ENCODE measurements around the gene PDS5A.
"Not testable (repeated sequence)": the region's sequence is repeated elsewhere in the genome, so short reads cannot be mapped to it uniquely, and the experiment has no call there.

PDS5A gene

DNA sequence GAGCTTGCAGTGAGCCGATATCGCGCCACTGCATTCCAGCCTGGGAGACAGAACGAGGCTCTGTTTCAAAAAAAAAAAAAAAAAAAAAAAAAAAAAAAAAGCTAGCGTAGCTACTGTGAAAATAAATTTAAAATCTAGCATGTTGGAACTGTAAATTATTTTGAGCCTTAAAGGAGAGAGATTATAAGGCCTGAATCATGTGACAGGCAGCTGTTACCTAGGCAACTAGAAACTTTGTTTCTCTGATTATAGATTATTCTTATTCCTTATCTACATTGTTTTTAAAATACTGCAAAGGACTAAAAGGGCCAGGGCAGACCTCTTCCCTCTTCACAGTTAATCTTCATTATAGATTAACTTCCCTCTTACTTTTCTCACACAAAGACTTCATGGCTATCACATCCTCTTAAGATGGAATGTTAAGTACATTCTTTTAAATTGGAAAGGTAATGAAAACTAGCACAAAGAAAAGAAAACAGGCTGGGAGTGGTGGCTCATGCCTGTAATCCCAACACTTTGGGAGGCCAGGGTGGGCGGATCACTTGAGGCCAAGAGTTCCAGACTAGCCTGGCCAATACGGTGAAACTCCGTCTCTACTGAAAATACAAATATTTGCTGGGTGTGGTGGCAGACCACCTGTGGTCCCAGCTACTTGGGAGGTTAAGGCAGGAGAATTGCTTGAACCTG lies 21.1 kb upstream of the PDS5A start:
- H2BK120ac ChIP-seq (ENCODE audit: low read depth, low read length) = no peak overlapping the region
- H3K14ac ChIP-seq (ENCODE audit: low read length) = no peak overlapping the region
- H3K27me3 ChIP-seq (ENCODE audit: control insufficient read depth in 3 of 3, insufficient read depth in 3 of 3, low read depth in 1 of 3, low read length in 3 of 3) = no peaks in the 10 kb centered on the region
- H3K79me1 ChIP-seq (ENCODE audit: low read depth, low read length) = no peaks in the 10 kb centered on the region
- H3K9me3 ChIP-seq (replicated peaks in 1 of 2; ENCODE audit: control insufficient read depth in 2 of 2, insufficient read depth in 1 of 2, low read depth in 1 of 2, low read length in 2 of 2) = no peaks in the 10 kb centered on the region
- H2AFZ ChIP-seq (ENCODE audit: low read length) = no peak overlapping the region
- no peak overlapping the region for H4K8ac ChIP-seq (ENCODE audit: low read depth, low read length)
- no peak overlapping the region for H3K4ac ChIP-seq (ENCODE audit: low read length)
- no peak overlapping the region for H3K4me3 ChIP-seq (ENCODE audit: low read length in 2 of 2)
- no peak overlapping the region for H3K27ac ChIP-seq (replicated peaks; ENCODE audit: low read length)
- no peak overlapping the region for H2AK5ac ChIP-seq (ENCODE audit: low read depth, low read length)
- H3K23ac ChIP-seq (ENCODE audit: low read depth, low read length, poor library complexity) = no peak overlapping the region
- no peak overlapping the region for H2BK5ac ChIP-seq (ENCODE audit: low read length)
- H4K91ac ChIP-seq (ENCODE audit: low read depth, low read length, poor library complexity) = no peak overlapping the region
- no peaks in the 10 kb centered on the region for H3K36me3 ChIP-seq (replicated peaks in 1 of 2; ENCODE audit: control insufficient read depth in 2 of 2, insufficient read depth in 2 of 2, low read length in 2 of 2)
- H2BK12ac ChIP-seq (ENCODE audit: low read length) = no peak overlapping the region
- H3K4me1 ChIP-seq (ENCODE audit: control insufficient read depth in 2 of 2, insufficient read depth in 1 of 2, low read depth in 1 of 2, low read length in 2 of 2) = no peaks in the 10 kb centered on the region
- H3K18ac ChIP-seq (ENCODE audit: low read length) = no peak overlapping the region
- DNase-seq (ENCODE audit: low spot score) = no peak
- H3K4me2 ChIP-seq (ENCODE audit: insufficient read depth, low read length, poor library complexity, severe bottlenecking) = no peak overlapping the region
- WGBS, 2 donors (ENCODE audit: extremely low coverage in 2 of 2, insufficient read length in 2 of 2, insufficient replicate concordance in 1 of 2) = no CpG with 5 or more reads among the region's 8 CpGs
- H3K9ac ChIP-seq (ENCODE audit: low read depth, low read length, poor library complexity) = no peak overlapping the region
- H2BK15ac ChIP-seq (ENCODE audit: low read length) = no peak overlapping the region

DNA sequence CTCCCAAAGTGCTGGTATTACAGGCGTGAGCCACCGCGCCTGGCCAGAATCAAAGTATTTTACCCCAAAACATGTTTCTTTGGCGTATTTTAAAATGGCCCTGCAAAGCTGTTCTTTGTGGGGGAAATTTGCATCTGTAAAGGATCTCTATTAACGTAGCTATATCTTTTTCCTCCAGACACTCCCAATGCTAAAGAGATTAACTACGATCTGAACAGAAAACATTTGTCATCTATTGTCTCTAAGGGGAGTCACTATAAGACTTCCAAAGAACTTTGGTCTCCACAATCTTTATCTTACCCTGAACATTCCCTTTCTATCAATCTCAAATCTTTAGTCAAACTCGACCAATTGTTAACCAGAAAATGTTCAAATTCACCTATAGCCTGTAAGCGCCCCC lies 19.1 kb upstream of the PDS5A start:
- no peak overlapping the region for H3K23ac ChIP-seq (ENCODE audit: low read depth, low read length, poor library complexity)
- no peaks in the 10 kb centered on the region for H3K27me3 ChIP-seq (ENCODE audit: control insufficient read depth in 3 of 3, insufficient read depth in 3 of 3, low read depth in 1 of 3, low read length in 3 of 3)
- no peaks in the 10 kb centered on the region for H3K36me3 ChIP-seq (replicated peaks in 1 of 2; ENCODE audit: control insufficient read depth in 2 of 2, insufficient read depth in 2 of 2, low read length in 2 of 2)
- no peak overlapping the region for H2BK120ac ChIP-seq (ENCODE audit: low read depth, low read length)
- no peaks in the 10 kb centered on the region for H3K79me1 ChIP-seq (ENCODE audit: low read depth, low read length)
- no peak overlapping the region for H2AK5ac ChIP-seq (ENCODE audit: low read depth, low read length)
- no peak overlapping the region for H3K18ac ChIP-seq (ENCODE audit: low read length)
- no peak overlapping the region for H3K27ac ChIP-seq (replicated peaks; ENCODE audit: low read length)
- H3K9me3 ChIP-seq (replicated peaks in 1 of 2; ENCODE audit: control insufficient read depth in 2 of 2, insufficient read depth in 1 of 2, low read depth in 1 of 2, low read length in 2 of 2) = no peaks in the 10 kb centered on the region
- no CpG with 5 or more reads among the region's 8 CpGs for WGBS, 2 donors (ENCODE audit: extremely low coverage in 2 of 2, insufficient read length in 2 of 2, insufficient replicate concordance in 1 of 2)
- H2BK5ac ChIP-seq (ENCODE audit: low read length) = no peak overlapping the region
- no peak overlapping the region for H2BK15ac ChIP-seq (ENCODE audit: low read length)
- no peak for DNase-seq (ENCODE audit: low spot score)
- no peak overlapping the region for H3K4ac ChIP-seq (ENCODE audit: low read length)
- no peak overlapping the region for H3K9ac ChIP-seq (ENCODE audit: low read depth, low read length, poor library complexity)
- H3K4me3 ChIP-seq (ENCODE audit: low read length in 2 of 2) = no peak overlapping the region
- H3K14ac ChIP-seq (ENCODE audit: low read length) = no peak overlapping the region
- no peak overlapping the region for H2BK12ac ChIP-seq (ENCODE audit: low read length)
- no peak overlapping the region for H4K91ac ChIP-seq (ENCODE audit: low read depth, low read length, poor library complexity)
- H4K8ac ChIP-seq (ENCODE audit: low read depth, low read length) = no peak overlapping the region
- no peak overlapping the region for H2AFZ ChIP-seq (ENCODE audit: low read length)
- no peak overlapping the region for H3K4me2 ChIP-seq (ENCODE audit: insufficient read depth, low read length, poor library complexity, severe bottlenecking)
- no peaks in the 10 kb centered on the region for H3K4me1 ChIP-seq (ENCODE audit: control insufficient read depth in 2 of 2, insufficient read depth in 1 of 2, low read depth in 1 of 2, low read length in 2 of 2)

DNA sequence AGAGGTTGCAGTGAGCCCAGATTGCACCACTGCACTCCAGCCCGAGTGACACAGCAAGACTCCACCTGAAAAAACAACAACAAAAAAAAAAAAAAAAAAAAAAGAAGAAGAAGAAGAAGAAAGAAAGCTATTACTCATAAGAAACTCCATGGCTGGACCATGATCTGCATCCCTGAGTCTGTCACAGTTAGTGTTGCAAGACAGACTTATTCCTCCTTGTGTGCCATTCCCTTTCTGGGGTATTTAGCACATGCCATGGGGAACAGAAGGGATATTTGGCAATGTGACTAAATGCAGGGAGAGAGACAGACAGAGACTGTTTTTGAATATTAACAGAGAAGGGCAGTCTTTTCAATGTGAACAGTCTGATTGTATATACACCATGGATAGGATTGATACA lies 16.7 kb upstream of the PDS5A start:
- Histone ChIP-seq H3K14ac (ENCODE audit: low read length) (no peak overlapping the region), H3K4me1 (ENCODE audit: control insufficient read depth in 2 of 2, insufficient read depth in 1 of 2, low read depth in 1 of 2, low read length in 2 of 2) (no peaks in the 10 kb centered on the region), H2BK12ac (ENCODE audit: low read length) (no peak overlapping the region), H3K23ac (ENCODE audit: low read depth, low read length, poor library complexity) (no peak overlapping the region), H3K4me3 (ENCODE audit: low read length in 2 of 2) (no peak overlapping the region), H3K36me3 (replicated peaks in 1 of 2; ENCODE audit: control insufficient read depth in 2 of 2, insufficient read depth in 2 of 2, low read length in 2 of 2) (no peaks in the 10 kb centered on the region), H2AK5ac (ENCODE audit: low read depth, low read length) (no peak overlapping the region), H3K4ac (ENCODE audit: low read length) (no peak overlapping the region), H2BK5ac (ENCODE audit: low read length) (no peak overlapping the region), H3K79me1 (ENCODE audit: low read depth, low read length) (no peaks in the 10 kb centered on the region), H3K9me3 (replicated peaks in 1 of 2; ENCODE audit: control insufficient read depth in 2 of 2, insufficient read depth in 1 of 2, low read depth in 1 of 2, low read length in 2 of 2) (no peaks in the 10 kb centered on the region), H3K9ac (ENCODE audit: low read depth, low read length, poor library complexity) (no peak overlapping the region), H2BK15ac (ENCODE audit: low read length) (no peak overlapping the region), H4K8ac (ENCODE audit: low read depth, low read length) (no peak overlapping the region), H3K27me3 (ENCODE audit: control insufficient read depth in 3 of 3, insufficient read depth in 3 of 3, low read depth in 1 of 3, low read length in 3 of 3) (no peaks in the 10 kb centered on the region), H2BK120ac (ENCODE audit: low read depth, low read length) (no peak overlapping the region), H2AFZ (ENCODE audit: low read length) (no peak overlapping the region), H3K4me2 (ENCODE audit: insufficient read depth, low read length, poor library complexity, severe bottlenecking) (no peak overlapping the region), H3K18ac (ENCODE audit: low read length) (no peak overlapping the region), H3K27ac (replicated peaks; ENCODE audit: low read length) (no peak overlapping the region), H4K91ac (ENCODE audit: low read depth, low read length, poor library complexity) (no peak overlapping the region)
- WGBS, 2 donors (ENCODE audit: extremely low coverage in 2 of 2, insufficient read length in 2 of 2, insufficient replicate concordance in 1 of 2) = no CpG with 5 or more reads among the region's 1 CpG
- DNase-seq (ENCODE audit: low spot score) = no peak

DNA sequence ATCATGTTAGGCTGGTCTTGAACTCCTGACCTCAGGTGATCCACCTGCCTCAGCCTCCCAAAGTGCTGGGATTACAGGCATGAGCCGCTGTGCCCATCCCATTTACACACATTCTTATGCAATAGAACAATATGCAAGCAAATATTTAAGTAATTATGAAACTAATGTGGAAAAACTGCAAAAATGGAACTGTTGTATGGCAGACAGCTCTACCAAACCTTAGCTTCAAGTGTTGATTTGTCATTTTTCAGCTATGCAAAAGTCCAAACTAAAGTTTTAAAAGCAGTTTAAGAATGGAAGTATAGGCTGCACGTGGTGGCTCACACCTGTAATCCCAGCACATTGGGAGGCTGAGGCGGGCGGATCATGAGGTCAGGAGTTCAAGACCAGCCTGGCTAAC lies 11.7 kb upstream of the PDS5A start:
- not testable (repeated sequence) for H3K27me3 ChIP-seq (ENCODE audit: control insufficient read depth in 3 of 3, insufficient read depth in 3 of 3, low read depth in 1 of 3, low read length in 3 of 3); H2AFZ ChIP-seq (ENCODE audit: low read length); H2AK5ac ChIP-seq (ENCODE audit: low read depth, low read length); H3K4ac ChIP-seq (ENCODE audit: low read length); H4K8ac ChIP-seq (ENCODE audit: low read depth, low read length); H3K4me3 ChIP-seq (ENCODE audit: low read length in 2 of 2); H3K4me2 ChIP-seq (ENCODE audit: insufficient read depth, low read length, poor library complexity, severe bottlenecking); DNase-seq (ENCODE audit: low spot score); H2BK12ac ChIP-seq (ENCODE audit: low read length); H4K91ac ChIP-seq (ENCODE audit: low read depth, low read length, poor library complexity); H3K27ac ChIP-seq (replicated peaks; ENCODE audit: low read length); H3K9me3 ChIP-seq (replicated peaks in 1 of 2; ENCODE audit: control insufficient read depth in 2 of 2, insufficient read depth in 1 of 2, low read depth in 1 of 2, low read length in 2 of 2); H3K4me1 ChIP-seq (ENCODE audit: control insufficient read depth in 2 of 2, insufficient read depth in 1 of 2, low read depth in 1 of 2, low read length in 2 of 2); H3K36me3 ChIP-seq (replicated peaks in 1 of 2; ENCODE audit: control insufficient read depth in 2 of 2, insufficient read depth in 2 of 2, low read length in 2 of 2); H3K18ac ChIP-seq (ENCODE audit: low read length); H3K14ac ChIP-seq (ENCODE audit: low read length); H2BK15ac ChIP-seq (ENCODE audit: low read length); H3K79me1 ChIP-seq (ENCODE audit: low read depth, low read length); H3K23ac ChIP-seq (ENCODE audit: low read depth, low read length, poor library complexity); H2BK5ac ChIP-seq (ENCODE audit: low read length); H2BK120ac ChIP-seq (ENCODE audit: low read depth, low read length); H3K9ac ChIP-seq (ENCODE audit: low read depth, low read length, poor library complexity)
- WGBS, 2 donors (ENCODE audit: extremely low coverage in 2 of 2, insufficient read length in 2 of 2, insufficient replicate concordance in 1 of 2) = no CpG with 5 or more reads among the region's 4 CpGs
